ENCODE results near the gene SLC35F1.

Gene SLC35F1

DNA sequence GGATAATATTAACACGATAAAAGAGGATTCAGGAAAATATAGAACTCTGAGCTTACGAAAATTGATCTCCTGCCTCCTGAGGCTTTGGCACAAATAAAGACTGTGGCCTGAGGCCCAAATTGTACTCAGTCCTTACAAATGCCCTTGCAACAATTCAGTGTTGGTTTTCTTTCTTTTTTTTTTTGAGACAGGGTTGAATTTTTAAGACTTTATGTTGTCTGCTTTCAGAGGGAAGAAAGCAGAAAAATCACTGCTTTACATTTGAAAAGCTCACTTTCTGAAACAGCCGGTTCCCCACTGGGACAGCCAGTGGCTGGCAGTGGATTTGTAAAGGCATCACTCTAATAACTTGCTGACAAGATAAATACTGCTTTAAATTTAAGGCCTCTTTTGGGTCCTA lies 290.5 kb downstream of the SLC35F1 start:
- no peak for DNase-seq (ENCODE audit: low read depth in 2 of 2)

DNA sequence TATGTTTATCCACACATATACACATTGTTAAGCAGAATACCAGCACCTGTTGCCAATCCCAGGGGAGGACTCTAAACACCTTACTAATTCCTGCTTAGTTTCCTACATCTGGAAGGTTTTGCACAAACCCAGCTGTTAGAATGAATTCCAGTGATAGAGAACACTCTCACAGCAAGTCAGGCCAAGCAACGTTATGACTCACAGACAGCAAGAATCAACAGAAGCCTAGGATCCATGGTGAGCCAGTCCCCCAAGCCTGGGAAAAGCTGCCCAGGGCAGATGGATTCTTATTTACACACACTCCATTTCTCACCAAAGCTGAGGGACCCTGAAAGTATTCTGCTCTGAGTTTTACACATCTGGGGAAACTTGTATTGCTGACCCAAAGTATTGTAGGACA lies 291.7 kb downstream of the SLC35F1 start:
- DNase-seq (ENCODE audit: low read depth in 2 of 2), result no peak

DNA sequence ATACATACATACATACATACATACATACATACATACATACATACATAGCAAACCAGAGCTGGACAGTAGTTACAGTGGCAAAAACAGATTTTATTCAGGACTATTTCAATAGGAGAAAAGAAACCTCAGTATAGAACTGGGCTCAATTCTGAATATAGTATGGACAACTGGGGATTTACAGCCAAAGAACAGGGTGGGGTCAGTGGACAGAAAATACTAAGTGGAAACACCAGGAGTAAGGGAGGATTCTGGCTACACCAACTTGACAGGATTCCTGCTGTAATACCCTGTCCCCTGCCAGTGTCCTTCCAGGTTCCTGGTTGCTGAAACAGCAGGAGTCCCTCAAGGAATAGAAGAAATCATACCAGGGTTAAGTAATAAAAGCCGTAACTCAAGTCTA lies 293.1 kb downstream of the SLC35F1 start:
- no peak for DNase-seq (ENCODE audit: low read depth in 2 of 2)

DNA sequence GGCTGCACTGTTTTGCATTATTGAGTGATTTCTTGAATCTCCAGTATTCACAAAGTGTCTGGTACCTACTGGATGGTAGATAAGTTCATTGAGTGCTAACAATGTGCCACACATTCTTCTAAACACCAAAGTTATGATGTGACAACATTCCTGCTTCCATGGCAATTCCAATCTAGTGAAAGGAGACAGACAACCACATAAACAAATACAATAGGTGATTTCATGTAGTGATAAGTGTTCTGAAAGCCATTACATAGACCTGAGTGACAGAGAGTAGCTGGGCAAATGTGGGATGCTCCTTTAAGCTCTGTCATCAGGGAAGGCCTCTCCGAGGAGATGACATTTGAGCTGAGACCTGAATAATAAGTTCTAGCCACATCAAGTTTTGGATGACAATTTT lies 295.5 kb downstream of the SLC35F1 start:
- no peak for DNase-seq (ENCODE audit: low read depth in 2 of 2)

GRCh38 chr6:118203545-118203944 lies 296.5 kb downstream of the SLC35F1 start:
- no peak for DNase-seq (ENCODE audit: low read depth in 2 of 2)

DNA sequence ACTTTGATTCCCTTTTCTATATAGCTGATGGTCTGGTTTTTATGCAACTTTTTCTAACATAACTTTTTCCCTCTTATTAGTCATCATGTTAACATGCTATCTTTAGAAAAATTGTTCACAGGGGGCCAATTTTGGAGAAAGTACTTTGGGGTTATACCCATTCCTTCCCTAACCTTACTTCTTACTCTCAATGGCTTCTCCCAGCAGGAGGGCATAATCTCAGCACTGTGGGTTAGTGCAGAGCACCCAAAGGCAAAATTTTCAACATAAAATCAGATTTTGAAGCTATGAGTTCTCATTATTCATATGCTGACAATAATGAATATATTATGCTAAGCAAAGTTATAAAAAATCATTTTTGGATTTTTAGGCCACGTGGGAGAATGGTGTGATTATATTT lies 299.2 kb downstream of the SLC35F1 start:
- no peak for DNase-seq (ENCODE audit: low read depth in 2 of 2)

- no peak for DNase-seq (ENCODE audit: low read depth in 2 of 2)
Observed at GRCh38 chr6:118207947-118208346, 300.9 kb downstream of the SLC35F1 start.

DNA sequence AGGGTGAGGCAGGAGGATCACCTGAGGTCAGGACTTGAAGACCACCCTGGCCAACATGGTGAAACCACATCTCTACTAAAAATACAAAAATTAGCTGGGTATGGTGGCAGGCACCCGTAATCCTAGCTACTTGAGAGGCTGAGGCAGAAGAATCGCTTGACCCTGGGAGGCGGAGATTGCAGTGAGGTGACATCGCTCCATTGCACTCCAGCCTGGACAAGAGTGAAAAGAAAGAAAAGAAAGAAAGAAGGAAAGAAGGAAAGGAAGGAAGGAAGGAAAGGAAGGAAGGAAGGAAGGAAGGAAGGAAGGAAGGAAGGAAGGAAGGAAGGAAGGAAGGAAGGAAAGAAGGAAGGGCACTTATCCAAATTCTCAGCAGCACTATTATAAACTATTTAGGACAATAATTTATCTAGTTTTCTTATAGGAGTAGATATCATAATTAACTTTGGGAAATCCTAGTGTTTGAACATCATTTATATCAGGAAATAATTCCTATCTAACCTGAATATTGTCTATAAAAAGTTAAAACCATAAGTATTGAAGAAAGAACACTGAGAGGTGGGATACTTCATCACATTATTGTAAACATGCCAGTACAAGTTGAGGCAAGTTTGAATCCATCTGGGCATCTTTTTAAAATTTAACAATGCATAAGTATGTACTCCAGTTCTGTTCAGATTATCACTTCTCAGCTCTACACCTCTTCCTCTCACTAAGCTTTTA lies 305.5 kb downstream of the SLC35F1 start:
- DNase-seq (ENCODE audit: low read depth in 2 of 2), result no peak

GRCh38 chr6:118215269-118215668 lies 308.2 kb downstream of the SLC35F1 start:
- no peak for DNase-seq (ENCODE audit: low read depth in 2 of 2)

- no peak for DNase-seq (ENCODE audit: low read depth in 2 of 2)
Observed at GRCh38 chr6:118216751-118217150, 309.7 kb downstream of the SLC35F1 start.

GRCh38 chr6:118218156-118218555 lies 311.1 kb downstream of the SLC35F1 start:
- DNase-seq (ENCODE audit: low read depth in 2 of 2), result no peak

DNA sequence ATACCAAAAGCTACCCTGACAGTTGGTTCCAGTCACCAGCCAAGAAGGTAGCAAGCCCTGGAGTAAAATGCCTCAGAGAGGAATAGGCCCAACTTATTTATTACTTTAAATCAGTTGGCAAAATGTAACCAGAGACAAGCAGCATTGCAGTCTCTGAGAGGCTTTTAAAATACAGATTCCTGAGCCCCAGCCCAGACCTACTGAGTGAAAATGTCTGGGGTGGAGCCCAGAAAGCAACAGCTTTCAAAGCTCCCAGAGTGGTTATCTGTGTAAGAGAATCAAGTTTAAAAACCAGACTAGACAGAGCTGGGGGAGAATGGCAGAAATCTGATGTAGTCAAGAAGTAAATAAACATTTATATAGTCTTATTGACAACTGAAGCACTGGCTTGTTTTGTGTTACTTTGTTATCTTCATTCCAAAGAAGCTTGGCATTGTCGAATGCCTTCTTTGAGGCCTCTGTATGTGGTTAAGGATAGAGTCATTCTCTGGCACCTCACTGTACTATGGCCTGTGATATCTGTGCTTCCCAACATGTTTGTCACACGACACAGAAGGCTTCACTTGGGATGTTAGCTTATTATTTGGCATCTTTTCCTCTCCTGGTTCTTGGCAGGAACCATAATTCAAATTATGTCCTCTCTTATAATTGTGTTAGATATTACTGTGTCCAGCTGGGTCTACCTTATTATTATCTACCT lies 313.5 kb downstream of the SLC35F1 start:
- DNase-seq (ENCODE audit: low read depth in 2 of 2), result no peak

DNA sequence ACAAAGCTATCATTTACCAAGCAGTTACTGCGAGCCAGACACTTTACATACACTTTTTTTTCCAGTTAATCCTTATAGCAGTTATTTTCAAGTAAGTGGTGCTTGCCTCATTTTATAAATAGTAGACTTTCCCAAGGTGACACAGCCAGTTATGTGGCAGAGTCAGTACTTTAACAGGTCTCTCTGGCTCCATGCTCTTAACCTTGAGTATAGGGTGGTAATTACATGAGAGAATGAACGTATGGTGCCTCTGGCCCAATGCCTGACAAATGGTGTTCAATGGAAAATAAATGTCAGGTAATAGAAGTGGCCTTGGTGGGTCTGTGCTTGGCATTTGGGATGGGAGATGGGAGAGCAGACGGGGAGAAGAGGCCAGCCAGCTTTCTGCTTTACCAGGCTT lies 316.3 kb downstream of the SLC35F1 start:
- no peak for DNase-seq (ENCODE audit: low read depth in 2 of 2)

GRCh38 chr6:118228886-118229285 lies 321.8 kb downstream of the SLC35F1 start:
- no peak for DNase-seq (ENCODE audit: low read depth in 2 of 2)

DNA sequence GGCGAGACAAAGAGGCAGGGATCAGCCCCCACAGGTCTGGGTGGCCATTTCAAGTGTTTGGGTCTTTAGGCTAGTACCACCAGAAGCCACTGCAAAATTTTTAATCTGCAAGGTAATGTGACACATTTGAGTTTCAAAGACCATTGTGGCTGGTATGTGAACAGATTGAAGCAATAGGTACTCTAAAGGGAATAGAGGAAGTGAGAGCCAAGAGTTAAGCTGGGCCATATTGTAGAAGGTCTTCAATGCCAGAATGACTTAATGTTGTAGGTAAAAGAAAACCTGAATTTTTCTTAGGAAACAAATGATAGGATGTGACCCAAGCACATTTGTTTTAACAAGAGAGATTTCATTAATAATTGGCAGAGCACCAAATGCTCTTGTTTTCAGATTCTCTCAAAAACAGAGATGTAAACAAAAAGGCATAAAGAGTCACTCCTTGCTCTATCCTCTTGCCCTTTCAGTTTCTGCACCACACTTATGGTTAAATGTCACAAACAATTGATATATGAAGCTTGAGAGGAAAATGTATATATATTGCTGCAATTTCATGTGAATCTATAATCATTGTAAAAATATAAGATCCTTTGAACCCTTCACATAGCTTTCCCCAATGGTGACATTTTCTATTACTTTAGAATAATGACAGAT lies 333.9 kb downstream of the SLC35F1 start:
- no peak for DNase-seq (ENCODE audit: low read depth in 2 of 2)

GRCh38 chr6:118246406-118246805 lies 339.3 kb downstream of the SLC35F1 start:
- no peak for DNase-seq (ENCODE audit: low read depth in 2 of 2)

GRCh38 chr6:118248171-118248570 lies 341.1 kb downstream of the SLC35F1 start:
- no peak for DNase-seq (ENCODE audit: low read depth in 2 of 2)

- no peak for DNase-seq (ENCODE audit: low read depth in 2 of 2)
Observed at GRCh38 chr6:118249680-118250079, 342.6 kb downstream of the SLC35F1 start.

DNA sequence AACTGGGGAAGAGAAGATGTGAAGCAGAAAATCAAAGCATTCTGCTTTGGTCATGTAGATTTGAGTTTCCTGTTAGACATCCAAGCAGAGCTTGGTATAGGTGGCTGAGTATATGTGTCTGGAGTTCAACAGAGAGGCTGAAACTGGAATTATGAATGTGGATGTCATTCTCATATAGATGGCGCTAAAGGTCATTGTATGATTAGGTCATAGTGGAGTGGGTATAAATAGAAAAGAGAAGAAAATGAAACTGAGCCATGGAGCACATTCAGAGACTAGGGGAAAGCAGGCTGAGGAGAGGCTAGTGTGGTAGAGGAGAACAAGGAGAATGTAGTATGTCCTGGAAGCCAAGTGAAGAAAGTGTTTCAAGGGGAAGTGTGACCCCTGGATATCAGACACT lies 345.4 kb downstream of the SLC35F1 start:
- DNase-seq (ENCODE audit: low read depth in 2 of 2), result no peak

- DNase-seq (ENCODE audit: low read depth in 2 of 2), result no peak
Observed at GRCh38 chr6:118253741-118254140, 346.7 kb downstream of the SLC35F1 start.

GRCh38 chr6:118260833-118261232 lies 353.8 kb downstream of the SLC35F1 start:
- DNase-seq (ENCODE audit: low read depth in 2 of 2), result no peak

GRCh38 chr6:118263921-118264486 lies 356.9 kb downstream of the SLC35F1 start:
- no peak for DNase-seq (ENCODE audit: low read depth in 2 of 2)

DNA sequence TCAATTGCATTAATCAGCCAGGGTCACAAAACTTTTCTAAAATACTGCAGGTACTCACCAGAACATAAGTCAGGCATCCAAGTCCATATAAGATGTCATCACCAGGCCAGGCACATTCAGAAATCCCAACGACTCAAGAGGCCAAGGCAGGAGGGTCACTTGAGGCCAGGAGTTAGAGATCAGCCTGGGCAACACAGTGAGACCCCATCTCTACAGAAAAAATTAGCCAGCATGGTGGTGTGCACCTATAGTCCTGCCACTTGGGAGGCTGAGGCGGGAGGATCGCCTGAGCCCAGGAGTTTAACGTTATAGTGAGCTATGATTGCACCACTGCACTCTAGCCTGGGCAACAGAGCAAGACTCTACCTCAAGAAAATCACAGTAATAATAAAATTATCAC lies 362.6 kb downstream of the SLC35F1 start:
- no peak for DNase-seq (ENCODE audit: low read depth in 2 of 2)

All from activated CD8-positive, alpha-beta memory T cell treated with anti-CD3 and anti-CD28 coated beads for 4 hours (primary cell).